ENCODE measurements around the gene PRDM16. TPM values are rescaled to one million over a fixed set of nuclear protein-coding genes. Genes with fewer than 3 reads are reported as not detected.

Gene PRDM16
- polyA plus RNA-seq, 2 of the 4 experiments (the other 2 are of a cell fraction) = 0.03 to 0.35 TPM

GRCh38 chr1:3460672-3461131, 391.7 kb downstream of the PRDM16 start:
- no peak overlapping the region for H3K4me3 ChIP-seq
- ChIA-PET POLR2A (no interaction called here), CTCF (interaction anchor here (1.0 to 1.5 kb wide), 2 partner anchors 8 to 160 kb away, joined by 3 to 5 read pairs; no protein-coding TSS in a partner anchor)
- H3K27ac ChIP-seq = peak overlapping the region in 1 of 2 experiments; percentile 39; a peak in 1 of 6 replicates
- FAIRE-seq (no peak), ATAC-seq (no peak), DNase-seq (ENCODE audit: low read depth in 1 of 2, low spot score in 1 of 2) (no peak)
- WGBS (ENCODE audit: missing lambda C conversion rate) = 73% methylated on average over 5 of the region's 14 CpGs
- no peaks in the 10 kb centered on the region for H3K9me3 ChIP-seq
- no peak for TF ChIP-seq MAZ (IDR thresholded peaks at IDR 0.05; ENCODE audit: borderline replicate concordance, low read depth, low read length)
- no peak for TF ChIP-seq BHLHE40 (IDR thresholded peaks at IDR 0.05; ENCODE audit: low read depth, low read length)
- no peak for TF ChIP-seq MAFK (IDR thresholded peaks at IDR 0.05; ENCODE audit: partially characterized antibody)
- H3K4me2 ChIP-seq = no peak overlapping the region
- H3K4me1 ChIP-seq = peaks cover 3% of the 10 kb centered on the region; the same call in 1 of the 3 replicates

- Histone ChIP-seq H3K9me3 (no peaks in the 10 kb centered on the region), H3K4me3 (no peak overlapping the region), H3K4me1 (peaks cover 3% of the 10 kb centered on the region; the same call in 1 of the 3 replicates), H3K27ac (no peak overlapping the region), H3K4me2 (no peak overlapping the region)
- ATAC-seq (no peak), FAIRE-seq (no peak), DNase-seq (ENCODE audit: low read depth in 1 of 2, low spot score in 1 of 2) (no peak)
- WGBS (ENCODE audit: missing lambda C conversion rate) = 98% methylated on average over 11 of the region's 30 CpGs
- ChIA-PET POLR2A (no interaction called here), CTCF (interaction anchor here (1.0 to 3.6 kb wide), 3 partner anchors 8 to 159 kb away, joined by 3 to 33 read pairs (median 5); no protein-coding TSS in a partner anchor)
- TF ChIP-seq PHF8 (IDR thresholded peaks at IDR 0.05; ENCODE audit: borderline replicate concordance, low read depth) = no peak
- TF ChIP-seq KDM5A (IDR thresholded peaks at IDR 0.05) = no peak
- TF ChIP-seq JUNB (IDR thresholded peaks at IDR 0.05) = no peak
- no peak for TF ChIP-seq TFCP2L1 (CRISPR knock-in tag; IDR thresholded peaks at IDR 0.05)
- TF ChIP-seq CHD4 (IDR thresholded peaks at IDR 0.05; ENCODE audit: borderline replicate concordance) = no peak
- TF ChIP-seq, protein P1, sequence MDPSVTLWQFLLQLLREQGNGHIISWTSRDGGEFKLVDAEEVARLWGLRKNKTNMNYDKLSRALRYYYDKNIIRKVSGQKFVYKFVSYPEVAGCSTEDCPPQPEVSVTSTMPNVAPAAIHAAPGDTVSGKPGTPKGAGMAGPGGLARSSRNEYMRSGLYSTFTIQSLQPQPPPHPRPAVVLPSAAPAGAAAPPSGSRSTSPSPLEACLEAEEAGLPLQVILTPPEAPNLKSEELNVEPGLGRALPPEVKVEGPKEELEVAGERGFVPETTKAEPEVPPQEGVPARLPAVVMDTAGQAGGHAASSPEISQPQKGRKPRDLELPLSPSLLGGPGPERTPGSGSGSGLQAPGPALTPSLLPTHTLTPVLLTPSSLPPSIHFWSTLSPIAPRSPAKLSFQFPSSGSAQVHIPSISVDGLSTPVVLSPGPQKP (IDR thresholded peaks at IDR 0.05; ENCODE audit: low read depth, low read length) = no peak
- no peak for TF ChIP-seq JUN (IDR thresholded peaks at IDR 0.05)
- TF ChIP-seq MAFK (IDR thresholded peaks at IDR 0.05; ENCODE audit: partially characterized antibody) = no peak
- no peak for TF ChIP-seq NPAS2 (CRISPR knock-in tag; IDR thresholded peaks at IDR 0.05; ENCODE audit: borderline replicate concordance)
- no peak for TF ChIP-seq HOXB13 (CRISPR knock-in tag; IDR thresholded peaks at IDR 0.05; ENCODE audit: low read depth)
- TF ChIP-seq HDAC2 (IDR thresholded peaks at IDR 0.05) = no peak
- no peak for TF ChIP-seq EHMT2 (IDR thresholded peaks at IDR 0.05; ENCODE audit: low read depth)
- TF ChIP-seq, protein P2, sequence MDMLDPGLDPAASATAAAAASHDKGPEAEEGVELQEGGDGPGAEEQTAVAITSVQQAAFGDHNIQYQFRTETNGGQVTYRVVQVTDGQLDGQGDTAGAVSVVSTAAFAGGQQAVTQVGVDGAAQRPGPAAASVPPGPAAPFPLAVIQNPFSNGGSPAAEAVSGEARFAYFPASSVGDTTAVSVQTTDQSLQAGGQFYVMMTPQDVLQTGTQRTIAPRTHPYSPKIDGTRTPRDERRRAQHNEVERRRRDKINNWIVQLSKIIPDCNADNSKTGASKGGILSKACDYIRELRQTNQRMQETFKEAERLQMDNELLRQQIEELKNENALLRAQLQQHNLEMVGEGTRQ (IDR thresholded peaks at IDR 0.05) = no peak
- TF ChIP-seq, protein P3, sequence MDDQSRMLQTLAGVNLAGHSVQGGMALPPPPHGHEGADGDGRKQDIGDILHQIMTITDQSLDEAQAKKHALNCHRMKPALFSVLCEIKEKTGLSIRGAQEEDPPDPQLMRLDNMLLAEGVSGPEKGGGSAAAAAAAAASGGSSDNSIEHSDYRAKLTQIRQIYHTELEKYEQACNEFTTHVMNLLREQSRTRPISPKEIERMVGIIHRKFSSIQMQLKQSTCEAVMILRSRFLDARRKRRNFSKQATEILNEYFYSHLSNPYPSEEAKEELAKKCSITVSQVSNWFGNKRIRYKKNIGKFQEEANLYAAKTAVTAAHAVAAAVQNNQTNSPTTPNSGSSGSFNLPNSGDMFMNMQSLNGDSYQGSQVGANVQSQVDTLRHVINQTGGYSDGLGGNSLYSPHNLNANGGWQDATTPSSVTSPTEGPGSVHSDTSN (IDR thresholded peaks at IDR 0.05) = no peak
These were observed 392.4 kb downstream of the PRDM16 start for GRCh38 chr1:3461238-3461933.

- H3K4me2 ChIP-seq = no peak overlapping the region
- no peak for FAIRE-seq
- POLR2A ChIA-PET = no interaction called here
- 83% methylated on average over 3 of the region's 13 CpGs for WGBS (ENCODE audit: missing lambda C conversion rate)
- no peak overlapping the region for H3K27ac ChIP-seq
- no peak overlapping the region for H3K4me3 ChIP-seq
- no peak for ATAC-seq
- CTCF ChIA-PET = interaction anchor here (1.5 to 3.6 kb wide), 3 partner anchors 9 to 159 kb away, joined by 5 to 33 read pairs (median 16); no protein-coding TSS in a partner anchor
- DNase-seq (ENCODE audit: low read depth in 1 of 2, low spot score in 1 of 2) = no peak
- H3K9me3 ChIP-seq = no peaks in the 10 kb centered on the region
- H3K4me1 ChIP-seq = peaks cover 3% of the 10 kb centered on the region; the same call in 1 of the 3 replicates
- TF ChIP-seq, protein P3 (IDR thresholded peaks at IDR 0.05) = no peak
- TF ChIP-seq HOXA7 (CRISPR knock-in tag; IDR thresholded peaks at IDR 0.05) (no peak), E2F6 (IDR thresholded peaks at IDR 0.05; ENCODE audit: borderline replicate concordance, low read depth) (no peak), CHD2 (IDR thresholded peaks at IDR 0.05; ENCODE audit: low read length, partially characterized antibody) (no peak), CHD4 (IDR thresholded peaks at IDR 0.05; ENCODE audit: borderline replicate concordance) (no peak), SREBF2 (IDR thresholded peaks at IDR 0.05) (no peak), REST (IDR thresholded peaks at IDR 0.05) (no peak)
- TF ChIP-seq, protein P4, sequence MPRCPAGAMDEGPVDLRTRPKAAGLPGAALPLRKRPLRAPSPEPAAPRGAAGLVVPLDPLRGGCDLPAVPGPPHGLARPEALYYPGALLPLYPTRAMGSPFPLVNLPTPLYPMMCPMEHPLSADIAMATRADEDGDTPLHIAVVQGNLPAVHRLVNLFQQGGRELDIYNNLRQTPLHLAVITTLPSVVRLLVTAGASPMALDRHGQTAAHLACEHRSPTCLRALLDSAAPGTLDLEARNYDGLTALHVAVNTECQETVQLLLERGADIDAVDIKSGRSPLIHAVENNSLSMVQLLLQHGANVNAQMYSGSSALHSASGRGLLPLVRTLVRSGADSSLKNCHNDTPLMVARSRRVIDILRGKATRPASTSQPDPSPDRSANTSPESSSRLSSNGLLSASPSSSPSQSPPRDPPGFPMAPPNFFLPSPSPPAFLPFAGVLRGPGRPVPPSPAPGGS (IDR thresholded peaks at IDR 0.05) = no peak
These were observed 392.9 kb downstream of the PRDM16 start for GRCh38 chr1:3461934-3462275.

Data from A549 (cell line).